K562 (cell line): ENCODE data around the gene INTS6L. TPM values are rescaled to one million over a fixed set of nuclear protein-coding genes. Genes with fewer than 3 reads are reported as not detected.

Experiments
- BCOR ChIP-seq: fragments of 450-650 bp; IDR thresholded peaks from 2 replicates; pipeline ENCODE4 v1.6.1; 2016
- DMBX1 ChIP-seq: fragments of 250-450 bp; sonication (Bioruptor Pico); IDR thresholded peaks from 2 replicates; pipeline ENCODE4 v1.8.0; 2022; ENCODE audit warnings: inconsistent platforms, mild to moderate bottlenecking, moderate library complexity, borderline replicate concordance
- ELF4 ChIP-seq: fragments of 450-650 bp; formaldehyde crosslinking; IDR thresholded peaks from 2 replicates; pipeline ENCODE4 v1.4.0; 2022; ENCODE audit warnings: missing genetic modification characterization
- FIP1L1 ChIP-seq: fragments of 200-400 bp; formaldehyde crosslinking; IDR thresholded peaks from 2 replicates; pipeline ENCODE4 v1.6.1; 2018; ENCODE audit warnings: mild to moderate bottlenecking, low read depth, low read length; ENCODE audit not compliant: poor library complexity, severe bottlenecking
- FOXM1 ChIP-seq, 2 experiments: fragments of 450-650 bp in 1 of 2; sonication (generic) in 1 of 2; formaldehyde crosslinking in 1 of 2; IDR thresholded peaks; 2 replicates each; pipeline versions ENCODE4 v1.6.1 to v1.9.0; 2017 to 2022; ENCODE audit warnings: low read depth in 2 of 2, mild to moderate bottlenecking in 2 of 2, missing genetic modification reagents in 1 of 2, moderate library complexity in 1 of 2
- GABPA ChIP-seq: fragments of 200-800 bp; sonication (Bioruptor generic); conservative IDR thresholded peaks from 2 replicates; pipeline ENCODE4 v1.6.1; 2016; ENCODE audit warnings: low read depth, missing genetic modification characterization, missing compliant biosample characterization
- HINFP ChIP-seq: fragments of 450-650 bp; conservative IDR thresholded peaks from 2 replicates; pipeline ENCODE4 v1.6.1; 2016; ENCODE audit warnings: missing genetic modification characterization, low read depth, mild to moderate bottlenecking, control low read depth, missing compliant biosample characterization
- MAX ChIP-seq: sonication (generic); formaldehyde crosslinking; IDR thresholded peaks from 2 replicates; pipeline ENCODE4 v1.9.0; 2022; ENCODE audit warnings: mild to moderate bottlenecking, missing genetic modification reagents
- MECOM ChIP-seq: fragments of 250-450 bp; sonication (Bioruptor Pico); IDR thresholded peaks from 2 replicates; pipeline ENCODE4 v1.8.0; 2022; ENCODE audit warnings: inconsistent platforms
- MLLT1 ChIP-seq, 2 experiments: fragments of 450-650 bp; IDR thresholded peaks; 2 replicates each; pipeline ENCODE4 v1.6.1; 2016
- NFATC3 ChIP-seq: fragments of 450-650 bp; IDR thresholded peaks from 2 replicates; pipeline ENCODE4 v1.6.1; 2017; ENCODE audit warnings: mild to moderate bottlenecking
- PYGO2 ChIP-seq: fragments of 450-650 bp; IDR thresholded peaks from 2 replicates; pipeline ENCODE4 v1.6.1; 2016; ENCODE audit warnings: mild to moderate bottlenecking, missing genetic modification characterization, moderate library complexity, missing compliant biosample characterization
- RBFOX2 ChIP-seq: fragments of 200-400 bp; formaldehyde crosslinking; IDR thresholded peaks from 2 replicates; pipeline ENCODE4 v1.6.1; 2017; ENCODE audit warnings: low read depth, mild to moderate bottlenecking, low read length, moderate library complexity
- ZNF121 ChIP-seq: sonication (generic); formaldehyde crosslinking; conservative IDR thresholded peaks from 2 replicates; pipeline ENCODE4 v1.8.0; 2022; ENCODE audit warnings: missing genetic modification reagents
- ZNF384 ChIP-seq: IDR thresholded peaks from 2 replicates; pipeline ENCODE4 v1.6.1; 2012; ENCODE audit warnings: low read depth, low read length, improper control_type of control experiment
- ZNF592 ChIP-seq: fragments of 450-650 bp; IDR thresholded peaks from 2 replicates; pipeline ENCODE4 v1.6.1; 2017; ENCODE audit warnings: antibody characterized with exemption, mild to moderate bottlenecking
- ZNF766 ChIP-seq: fragments of 200-800 bp; sonication (Bioruptor generic); conservative IDR thresholded peaks from 2 replicates; pipeline ENCODE4 v1.6.1; 2016; ENCODE audit warnings: missing genetic modification characterization, missing compliant biosample characterization
- polyA plus RNA-seq, 8 experiments: library from polyadenylated mRNA; depleted of rRNA in 4 of 8; stranded (reverse) in 5 of 8; unstranded in 3 of 8; fragments of >200 nt; fragmentation: Nextera tagmentation in 2 of 8; fragmentation: Illumina TruSeq in 1 of 8; extraction: Ambion mirVana in 2 of 8; extraction: Trizol in 1 of 8; gene quantifications; 2 replicates each; pipeline versions ENCODE4 v1.2.1 to v1.2.3, GENCODE V29; 2011 to 2014; ENCODE audit warnings: inconsistent platforms in 1 of 8, missing spikeins in 1 of 8
- total RNA-seq, 7 experiments: library from RNA; depleted of rRNA in 6 of 7; stranded (reverse); fragments of >200 nt in 6 of 7; fragmentation: Illumina TruSeq in 2 of 7; extraction: Trizol in 2 of 7; gene quantifications; 2 replicates each; pipeline versions ENCODE4 v1.2.1 to v1.2.3, GENCODE V29; 2011 to 2021; ENCODE audit warnings: low replicate concordance in 1 of 7

The INTS6L gene
- total and polyA plus RNA-seq, 9 of the 15 experiments (the other 6 are each of a cell fraction or from before 2014, with no cell fraction given) = 6.1 to 44.9 (median 21.9) TPM

GRCh38 chrX:135522878-135523693, 2.6 kb downstream of the INTS6L start (continued):
- TF ChIP-seq FIP1L1 (no peak), ZNF592 (peak; percentile 55; the same call in 1 of the 2 replicates), PYGO2 (0 out of 2 replicates have a peak, but pooled peaks have one; percentile 1), MAX (CRISPR knock-in tag) (no peak), RBFOX2 (peak; percentile 41; the same call in 1 of the 2 replicates), GABPA (tag) (peak; percentile 41; the same call in 1 of the 2 replicates), MECOM (CRISPR knock-in tag) (no peak), ZNF766 (CRISPR knock-in tag) (peak; percentile 48; the same call in 1 of the 2 replicates), DMBX1 (CRISPR knock-in tag) (peak; percentile 64; the same call in 1 of the 2 replicates), ZNF384 (peak; percentile 50), NFATC3 (no peak), HINFP (tag) (0 out of 2 replicates have a peak, but pooled peaks have one; percentile 22), BCOR (peak; percentile 54), MLLT1 (IDR thresholded peaks at IDR 0.05) (0 out of 4 replicates have a peak, but pooled peaks of 1 of the 2 experiments have one; percentile 50), ELF4 (CRISPR knock-in tag) (0 out of 2 replicates have a peak, but pooled peaks have one; percentile 9), FOXM1 (IDR thresholded peaks at IDR 0.05; ENCODE audit: low read depth) (peak; percentile 60), FOXM1 (CRISPR knock-in tag; IDR thresholded peaks at IDR 0.05; ENCODE audit: low read depth) (no peak), ZNF121 (no peak)
